HG02885 (cell line): ENCODE measurements around the gene STK40.
A peak's percentile ranks its signal among the peaks of the same experiment; 100 is the strongest.

Source experiments
- ATAC-seq: cut with Tn5 transposase; IDR thresholded peaks from one replicate; pipeline ENCODE4 v1.9.1; 2021; ENCODE audit warnings: mild to moderate bottlenecking; ENCODE audit not compliant: unreplicated experiment, poor library complexity

STK40 gene, protein sequence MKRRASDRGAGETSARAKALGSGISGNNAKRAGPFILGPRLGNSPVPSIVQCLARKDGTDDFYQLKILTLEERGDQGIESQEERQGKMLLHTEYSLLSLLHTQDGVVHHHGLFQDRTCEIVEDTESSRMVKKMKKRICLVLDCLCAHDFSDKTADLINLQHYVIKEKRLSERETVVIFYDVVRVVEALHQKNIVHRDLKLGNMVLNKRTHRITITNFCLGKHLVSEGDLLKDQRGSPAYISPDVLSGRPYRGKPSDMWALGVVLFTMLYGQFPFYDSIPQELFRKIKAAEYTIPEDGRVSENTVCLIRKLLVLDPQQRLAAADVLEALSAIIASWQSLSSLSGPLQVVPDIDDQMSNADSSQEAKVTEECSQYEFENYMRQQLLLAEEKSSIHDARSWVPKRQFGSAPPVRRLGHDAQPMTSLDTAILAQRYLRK

GRCh38 chr1:36385410-36386264, at the start of gene STK40:
STK40 (minus strand) TSS chr1:36385924; CDS start chr1:36361332, 24,592 bp downstream.
- peak; percentile 88 for ATAC-seq

GRCh38 chr1:36433102-36433501, 47.4 kb upstream of the STK40 start:
- ATAC-seq: no peak

- no peak for ATAC-seq
These were observed 46.9 kb upstream of the STK40 start for GRCh38 chr1:36432616-36433015.

DNA sequence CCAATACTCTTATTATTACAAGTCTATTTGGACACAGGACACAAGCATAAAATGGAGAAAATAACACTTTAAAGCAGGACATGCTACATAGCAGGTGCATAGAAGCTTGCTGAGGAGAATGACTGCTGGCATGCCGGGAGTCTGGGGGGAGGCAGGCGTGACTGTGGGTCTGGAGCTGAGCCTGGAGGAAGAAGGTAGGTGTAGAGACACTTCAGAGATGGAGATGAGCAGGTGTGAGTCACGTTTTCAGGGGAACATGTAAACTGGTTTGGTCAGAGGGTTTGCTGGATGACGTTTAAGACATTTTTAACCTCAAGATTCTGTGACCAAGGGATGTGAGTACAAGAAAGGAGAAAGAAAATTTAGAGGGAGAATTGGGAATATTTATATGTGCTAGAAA, 40.1 kb upstream of the STK40 start:
- ATAC-seq: no peak

GRCh38 chr1:36421649-36422048, 35.9 kb upstream of the STK40 start:
- no peak for ATAC-seq

DNA sequence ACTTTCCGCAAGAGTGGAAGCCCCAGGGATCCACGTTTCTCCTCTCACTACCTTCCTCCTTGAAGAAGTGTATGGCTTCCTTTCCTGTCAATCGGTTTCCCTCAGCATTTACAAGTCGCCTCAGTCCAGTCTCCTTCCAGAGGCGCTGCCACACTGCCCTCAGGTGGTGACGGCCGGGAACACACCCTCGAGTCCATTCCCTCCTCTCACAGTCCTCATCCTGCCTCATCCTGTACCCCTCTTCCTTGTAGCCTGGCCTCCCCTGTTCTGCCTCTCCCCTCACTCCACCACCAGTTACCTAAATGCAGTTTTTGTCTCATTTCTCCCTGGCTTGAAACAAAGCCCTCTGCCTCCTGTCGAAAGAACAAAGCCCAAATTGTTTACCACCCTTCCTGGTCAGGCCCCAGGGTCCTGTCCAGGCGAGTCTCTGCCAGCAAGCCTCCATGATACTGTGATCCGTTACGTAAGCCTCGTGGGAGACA, 35.2 kb upstream of the STK40 start:
- ATAC-seq: no peak

DNA sequence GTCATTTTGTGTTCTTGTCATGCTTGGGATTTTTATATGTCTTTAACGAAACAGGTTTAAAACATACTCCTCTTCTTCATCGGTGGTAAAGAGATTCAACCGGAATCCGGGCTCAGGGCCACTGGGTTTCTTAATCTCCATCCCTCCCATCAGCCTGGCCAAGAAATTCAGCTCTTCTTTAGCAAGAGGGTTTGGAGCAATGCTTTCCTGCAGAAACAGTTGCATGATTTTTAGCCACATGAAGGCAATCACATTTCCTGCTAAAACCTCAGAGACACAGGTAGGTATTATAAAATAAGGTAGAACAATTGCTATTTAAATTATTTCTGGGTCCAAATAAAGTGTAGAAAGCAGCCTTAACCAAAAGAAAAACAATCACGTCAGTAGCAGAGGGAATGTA, 34.7 kb upstream of the STK40 start:
- ATAC-seq: no peak

DNA sequence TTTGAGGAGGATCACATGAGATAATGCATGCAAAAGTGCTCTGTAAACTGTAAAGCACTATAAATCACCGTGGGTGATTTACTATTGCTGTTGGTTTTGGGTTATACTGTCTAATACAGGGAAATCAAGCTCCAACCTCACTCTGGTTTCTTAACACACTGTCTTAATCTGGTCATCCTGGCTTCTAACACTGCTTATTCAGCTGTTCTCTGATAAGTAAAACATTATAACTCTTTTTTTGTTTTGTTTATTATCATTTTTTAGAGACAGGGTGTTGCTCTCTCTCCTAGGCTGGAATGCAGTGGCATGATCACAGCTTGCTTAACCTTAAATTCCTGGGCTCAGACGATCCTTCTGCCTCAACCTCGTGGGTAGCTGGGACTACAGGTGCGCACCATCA, 33.8 kb upstream of the STK40 start:
- no peak for ATAC-seq

DNA sequence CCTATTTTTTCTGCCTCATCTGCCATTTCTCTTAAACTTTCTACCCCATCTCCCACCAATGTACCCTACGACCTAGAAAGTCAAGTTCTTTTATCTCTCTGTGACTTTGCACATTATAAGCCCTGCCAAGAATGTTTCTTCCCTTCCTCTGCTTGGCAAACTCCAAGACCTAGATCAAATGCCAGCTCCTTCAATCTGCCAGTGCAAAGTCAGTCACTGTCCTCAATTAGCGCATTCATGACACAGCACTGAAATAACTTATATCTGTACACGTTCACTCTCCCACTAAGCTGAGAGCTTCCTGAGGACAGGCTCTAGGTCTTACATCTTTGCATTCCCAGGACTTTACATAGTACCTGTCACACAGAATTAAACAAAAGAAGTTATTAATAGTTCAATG, 33.4 kb upstream of the STK40 start:
- no peak for ATAC-seq

DNA sequence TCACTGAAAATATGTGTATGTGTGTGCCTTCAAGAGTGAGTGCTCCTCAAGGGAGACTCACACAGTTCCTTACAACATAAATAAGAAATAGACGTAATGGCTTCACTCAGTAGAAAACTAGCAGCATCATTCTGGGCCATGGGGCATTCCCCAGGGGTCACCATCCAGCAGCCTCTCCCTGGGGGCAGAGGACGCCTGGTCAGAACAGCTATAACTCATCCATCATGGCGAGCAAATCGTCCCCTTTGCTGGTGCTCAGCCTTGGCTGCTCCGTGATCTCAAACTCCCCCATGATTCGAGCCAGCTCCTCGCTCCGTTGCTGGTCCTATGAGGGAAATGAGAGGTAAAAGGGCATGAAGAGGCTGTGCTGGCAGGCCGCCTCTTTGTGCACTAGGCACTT, 32.2 kb upstream of the STK40 start:
- ATAC-seq: no peak

GRCh38 chr1:36415661-36416326, 30.1 kb upstream of the STK40 start:
- ATAC-seq: no peak

DNA sequence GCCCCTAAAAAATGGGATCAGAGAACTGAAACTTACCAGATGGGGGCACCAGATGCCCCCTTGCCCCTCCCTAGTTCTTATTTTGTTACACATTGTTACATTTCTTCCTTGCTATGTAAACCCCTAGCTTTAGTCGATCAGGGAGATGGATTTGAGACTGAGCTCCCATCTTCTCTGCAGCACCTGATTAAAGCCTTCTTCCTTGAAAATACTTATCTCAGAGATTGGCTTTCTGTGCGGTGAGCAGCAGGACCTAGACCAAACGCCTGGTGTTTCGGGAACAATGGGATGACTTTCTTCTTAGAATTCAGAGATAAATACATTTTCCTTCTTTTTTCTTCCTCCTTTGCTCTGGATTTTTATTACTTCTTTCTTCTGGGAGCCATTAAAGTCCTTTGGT, 28.7 kb upstream of the STK40 start:
- ATAC-seq: no peak

DNA sequence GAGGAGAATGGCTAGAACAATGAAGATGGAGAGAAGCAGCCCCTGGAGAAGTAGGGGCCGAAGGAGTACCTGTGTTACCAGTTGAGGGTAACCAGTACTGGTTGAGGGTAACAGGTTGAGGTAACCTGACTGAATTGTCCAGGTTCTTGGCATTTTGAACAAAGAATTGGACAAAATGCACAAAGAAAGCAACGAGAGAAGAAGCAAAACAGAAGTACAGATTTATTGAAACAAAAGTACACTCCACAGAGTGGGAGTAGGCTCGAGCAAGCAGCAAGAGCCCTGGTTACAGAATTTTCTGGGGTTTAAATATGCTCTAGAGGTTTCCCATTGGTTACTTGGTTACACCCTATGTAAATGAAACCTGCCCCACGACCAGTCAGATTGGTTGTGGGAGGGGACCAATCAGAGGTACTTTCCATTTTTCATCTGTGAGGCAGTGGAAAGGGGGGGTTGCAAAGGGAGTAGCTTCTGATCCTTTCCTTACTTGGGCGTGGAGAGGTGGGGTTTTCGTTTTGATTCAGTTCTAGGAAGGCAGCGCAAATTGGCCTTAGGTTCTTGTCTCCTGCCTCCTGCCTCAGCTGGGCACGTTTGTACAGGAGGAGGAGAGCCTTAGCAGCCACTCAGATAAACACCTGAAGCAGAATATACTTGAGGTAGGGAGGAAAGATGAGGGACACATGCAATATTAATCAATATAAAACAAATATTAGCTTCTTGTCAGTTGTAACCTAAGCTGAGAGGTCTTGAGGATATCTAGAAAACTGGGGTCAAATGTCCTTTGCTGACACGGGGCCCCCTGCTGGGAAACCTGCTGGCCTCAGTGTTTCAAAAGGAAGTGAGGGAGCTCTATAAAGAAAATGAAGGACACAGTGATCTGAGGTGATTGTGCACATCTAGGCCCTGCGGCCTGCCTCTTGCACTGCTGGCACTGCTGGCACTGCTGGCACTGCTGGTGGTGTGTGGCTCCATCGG, 26.2 kb upstream of the STK40 start:
- ATAC-seq: no peak

GRCh38 chr1:36408479-36408878, 22.8 kb upstream of the STK40 start:
- ATAC-seq: no peak

DNA sequence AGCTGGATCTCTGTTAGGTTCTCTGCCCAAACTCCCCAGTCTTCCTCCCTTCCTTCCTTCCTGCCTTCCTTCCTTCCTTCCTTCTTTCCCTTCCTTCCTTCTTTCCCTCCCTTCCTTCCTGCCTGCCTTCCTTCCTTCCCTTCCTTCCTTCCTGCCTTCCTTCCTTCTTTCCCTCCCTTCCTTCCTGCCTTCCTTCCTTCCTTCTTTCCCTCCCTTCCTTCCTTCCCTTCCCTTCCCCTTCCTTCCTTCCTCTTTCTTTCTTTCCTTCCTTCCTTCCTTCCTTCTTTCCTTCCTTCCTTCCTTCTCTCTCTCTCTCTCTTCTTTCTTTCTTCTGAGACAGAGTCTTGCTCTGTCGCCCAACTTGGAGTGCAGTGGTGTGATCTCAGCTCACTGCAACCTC, 20.7 kb upstream of the STK40 start:
- no peak for ATAC-seq

DNA sequence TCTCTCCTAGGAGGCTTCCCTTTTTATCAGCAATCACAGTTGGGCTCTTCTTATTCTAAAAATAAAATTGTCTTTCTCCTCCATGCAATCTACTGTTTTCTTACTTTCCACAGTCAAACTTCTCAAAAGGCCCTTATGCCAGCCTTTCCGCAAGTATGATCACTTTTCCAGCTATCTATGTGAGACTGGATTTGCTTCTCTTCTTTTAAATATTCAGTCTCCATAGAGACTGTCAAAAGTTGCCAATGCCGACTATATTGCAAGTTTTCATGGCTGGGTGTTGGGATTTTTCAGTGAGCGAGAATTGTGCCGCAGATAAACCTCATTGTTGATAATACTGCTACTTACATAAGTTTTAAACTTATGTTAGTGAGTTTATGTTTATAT, 16.8 kb upstream of the STK40 start:
- no peak for ATAC-seq

DNA sequence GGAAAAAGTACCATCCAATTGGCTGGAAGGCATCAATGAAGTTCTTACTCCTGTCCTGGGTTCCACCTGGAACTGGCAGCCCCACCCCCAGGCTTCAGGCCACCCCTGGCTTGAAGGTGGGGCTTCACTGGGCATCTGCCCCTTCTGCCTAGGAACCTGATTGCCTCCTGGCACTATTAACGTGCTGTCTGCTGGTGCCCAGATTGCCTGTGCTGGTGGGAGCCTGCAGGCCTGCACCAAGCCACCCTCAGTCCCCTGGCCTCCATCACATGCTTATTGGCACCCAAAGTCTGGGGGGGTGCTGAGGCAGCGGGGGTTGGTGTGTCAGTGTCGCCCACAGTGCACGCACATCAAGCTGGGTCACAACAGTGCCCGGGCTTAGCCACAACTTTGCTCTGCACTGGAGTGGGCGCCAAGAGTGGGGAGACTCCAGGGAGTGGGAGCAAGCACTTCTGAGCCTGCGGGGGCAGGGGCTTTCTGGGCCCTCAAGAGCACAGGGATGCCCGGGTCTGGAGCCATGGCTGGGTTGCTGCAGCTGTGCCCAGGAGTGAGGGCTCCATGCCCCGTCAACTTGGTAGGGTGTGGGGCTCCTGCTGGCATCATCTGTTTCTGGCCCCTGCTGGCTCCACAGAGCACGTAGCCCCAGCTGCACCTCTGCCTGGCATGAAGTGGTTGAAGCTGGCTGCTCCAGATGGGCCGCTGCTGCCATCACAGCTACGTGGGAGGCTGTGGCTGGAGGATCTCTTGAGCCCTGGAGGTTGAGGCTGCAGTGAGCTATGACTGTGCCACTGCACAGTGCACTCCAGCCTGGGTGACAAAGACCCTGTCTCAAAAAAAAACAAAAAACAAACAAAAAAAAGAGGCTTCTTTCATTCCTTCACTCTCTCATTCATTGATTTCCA, 16.1 kb upstream of the STK40 start:
- ATAC-seq: no peak

DNA sequence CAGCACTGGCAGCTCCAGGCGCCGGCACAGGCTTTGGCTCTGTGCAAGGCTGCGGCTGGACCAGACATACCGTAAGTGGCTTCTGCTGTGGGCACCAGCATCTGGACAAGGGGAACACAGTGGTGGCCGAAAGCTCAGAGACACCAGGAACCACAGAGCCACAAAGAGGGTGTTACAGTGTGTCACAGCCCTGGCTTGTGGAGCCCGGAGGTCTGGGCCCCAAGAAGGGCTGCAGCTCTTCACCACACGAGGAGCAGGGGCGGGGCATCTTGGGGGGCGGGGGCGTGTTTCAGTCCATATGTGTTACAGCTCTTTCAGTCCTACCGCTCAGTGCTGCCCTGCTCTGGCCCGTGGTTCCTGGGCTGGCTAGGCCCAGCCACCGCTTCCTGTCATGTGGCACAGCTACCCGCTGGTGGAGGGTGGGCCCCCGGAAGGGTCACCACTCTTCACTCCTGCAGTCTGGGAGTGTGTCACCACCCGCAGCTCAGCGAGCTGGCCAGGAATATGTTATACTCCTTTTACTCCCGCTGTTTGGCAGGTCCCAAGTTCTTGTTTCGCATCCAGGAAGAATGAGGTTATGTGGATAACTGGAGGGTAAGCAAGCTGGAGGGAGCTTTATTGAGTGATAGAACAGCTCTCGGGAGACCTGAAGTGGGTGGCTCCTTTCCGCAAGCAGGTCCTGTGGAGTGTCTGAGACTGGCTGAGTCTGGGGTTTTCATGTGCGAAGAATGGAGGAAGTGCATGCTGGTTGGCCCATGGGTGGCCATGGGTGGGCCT, 15.3 kb upstream of the STK40 start:
- ATAC-seq: peak; percentile 75
